Activated naive CD4-positive, alpha-beta T cell treated with anti-CD3 and anti-CD28 coated beads, Interleukin-2, amount 50 U/mL, for 24 hours (primary cell): ENCODE results near the gene THAP12.
"Not testable (repeated sequence)": the region's sequence is repeated elsewhere in the genome, so short reads cannot be mapped to it uniquely, and the experiment has no call there.

Experiments
- H3K27ac Mint-ChIP-seq: one replicate; pipeline ENCODE4 v1.8.0; 2021; ENCODE audit warnings: mild to moderate bottlenecking, mixed read lengths
- H3K27me3 Mint-ChIP-seq: one replicate; pipeline ENCODE4 v1.8.0; 2021; ENCODE audit warnings: mixed read lengths
- H3K36me3 Mint-ChIP-seq: one replicate; pipeline ENCODE4 v1.8.0; 2021; ENCODE audit warnings: mixed read lengths
- H3K4me1 Mint-ChIP-seq: one replicate; pipeline ENCODE4 v1.8.0; 2021; ENCODE audit warnings: mixed read lengths
- H3K4me3 Mint-ChIP-seq: one replicate; pipeline ENCODE4 v1.8.0; 2021; ENCODE audit warnings: mild to moderate bottlenecking, mixed read lengths
- H3K9me3 Mint-ChIP-seq: one replicate; pipeline ENCODE4 v1.8.0; 2021; ENCODE audit warnings: mixed read lengths

THAP12 gene

GRCh38 chr11:76380977-76381719 lies at the start of gene THAP12, which contains the start of gene GVQW3:
Gene THAP12, minus strand, starts transcription at chr11:76381132. Its CDS starts 296 bp downstream, at chr11:76380836.
Gene GVQW3, plus strand, starts transcription at chr11:76381323. Its CDS starts 506 bp downstream, at chr11:76381829.
- Mint-ChIP-seq H3K27me3 (no peaks in the 10 kb centered on the region), H3K9me3 (no peaks in the 10 kb centered on the region), H3K4me1 (peaks cover 67% of the 10 kb centered on the region), H3K36me3 (peaks cover 1% of the 10 kb centered on the region), H3K27ac (peak within 1 kb of the TSS; percentile 97), H3K4me3 (peak within 1 kb of the TSS; percentile 95)

DNA sequence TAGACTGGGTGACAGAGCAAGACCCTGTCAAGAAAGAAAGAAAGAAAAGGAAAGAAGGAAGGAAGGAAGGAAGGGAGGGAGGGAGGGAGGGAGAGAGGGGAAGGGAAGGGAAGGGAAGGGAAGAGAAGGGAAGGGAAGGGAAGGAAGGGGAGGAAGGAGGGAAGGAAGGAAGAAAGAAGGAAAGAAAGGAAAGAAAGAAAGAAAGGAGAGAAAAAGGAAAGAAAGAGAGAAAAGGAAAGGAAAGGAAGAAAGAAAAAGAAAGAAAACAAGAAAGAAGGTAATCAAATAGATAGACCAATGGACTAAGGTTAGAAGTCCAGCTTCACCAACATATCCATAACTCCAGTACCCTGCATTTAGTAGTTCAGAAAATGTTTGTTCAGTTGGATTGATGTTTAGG lies 45.7 kb upstream of the THAP12 start:
- Mint-ChIP-seq H3K36me3 (no peaks in the 10 kb centered on the region), H3K27me3 (peaks cover 2% of the 10 kb centered on the region), H3K4me1 (peaks cover 5% of the 10 kb centered on the region), H3K27ac (no peak overlapping the region), H3K9me3 (no peaks in the 10 kb centered on the region), H3K4me3 (no peak overlapping the region)

- peaks cover 5% of the 10 kb centered on the region for H3K4me1 Mint-ChIP-seq
- no peaks in the 10 kb centered on the region for H3K36me3 Mint-ChIP-seq
- no peak overlapping the region for H3K27ac Mint-ChIP-seq
- no peaks in the 10 kb centered on the region for H3K9me3 Mint-ChIP-seq
- peaks cover 2% of the 10 kb centered on the region for H3K27me3 Mint-ChIP-seq
- no peak overlapping the region for H3K4me3 Mint-ChIP-seq
These were observed 44.0 kb upstream of the THAP12 start for GRCh38 chr11:76424891-76425290.

GRCh38 chr11:76424379-76424778 lies 43.4 kb upstream of the THAP12 start:
- H3K36me3 Mint-ChIP-seq = no peaks in the 10 kb centered on the region
- H3K27ac Mint-ChIP-seq = no peak overlapping the region
- H3K4me3 Mint-ChIP-seq = no peak overlapping the region
- H3K4me1 Mint-ChIP-seq = peaks cover 5% of the 10 kb centered on the region
- no peaks in the 10 kb centered on the region for H3K9me3 Mint-ChIP-seq
- peaks cover 2% of the 10 kb centered on the region for H3K27me3 Mint-ChIP-seq

DNA sequence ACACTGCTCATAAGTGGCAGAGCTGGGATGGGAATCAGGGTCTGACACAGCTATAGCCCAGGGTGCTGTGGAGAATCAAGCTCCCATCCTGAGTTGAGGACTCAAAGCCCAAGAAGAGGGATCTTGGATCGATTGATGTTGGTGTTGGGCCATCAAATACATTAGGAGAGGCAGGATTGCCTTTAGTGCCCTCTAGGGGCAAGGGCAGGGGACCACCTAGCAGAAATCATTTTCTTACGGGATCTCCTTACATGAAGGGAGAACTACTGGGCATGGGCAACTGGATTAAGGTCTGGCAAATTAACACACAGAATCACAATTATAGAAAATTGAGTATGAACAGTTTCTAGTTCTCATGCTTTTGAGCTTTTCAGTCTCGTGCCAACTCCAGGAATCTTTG lies 39.0 kb upstream of the THAP12 start:
- no peak overlapping the region for H3K4me3 Mint-ChIP-seq
- no peaks in the 10 kb centered on the region for H3K9me3 Mint-ChIP-seq
- H3K27ac Mint-ChIP-seq = no peak overlapping the region
- no peaks in the 10 kb centered on the region for H3K36me3 Mint-ChIP-seq
- peaks cover 5% of the 10 kb centered on the region for H3K4me1 Mint-ChIP-seq
- H3K27me3 Mint-ChIP-seq = peaks cover 6% of the 10 kb centered on the region

DNA sequence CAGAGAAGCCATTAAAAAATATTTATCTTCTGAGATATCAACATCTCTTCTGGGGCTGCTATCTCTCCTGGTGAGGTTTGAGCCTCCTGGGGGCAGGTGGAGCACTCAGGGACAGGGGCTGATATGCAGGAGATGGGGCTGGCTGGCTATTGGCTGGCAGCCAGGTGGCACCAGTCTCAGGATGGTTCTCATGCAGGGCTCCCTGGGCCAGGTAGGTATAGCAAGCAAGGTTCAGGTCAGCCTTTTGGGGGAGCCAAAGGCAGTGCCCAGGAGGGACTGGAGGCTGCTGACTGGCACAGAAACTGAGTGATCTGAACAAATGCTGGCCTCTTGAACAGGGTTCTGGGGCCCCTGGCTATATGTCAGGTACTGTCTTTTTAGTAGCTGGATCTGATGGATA lies 34.1 kb upstream of the THAP12 start:
- H3K36me3 Mint-ChIP-seq = no peaks in the 10 kb centered on the region
- no peak overlapping the region for H3K27ac Mint-ChIP-seq
- no peak overlapping the region for H3K4me3 Mint-ChIP-seq
- H3K4me1 Mint-ChIP-seq = no peaks in the 10 kb centered on the region
- peaks cover 6% of the 10 kb centered on the region for H3K27me3 Mint-ChIP-seq
- H3K9me3 Mint-ChIP-seq = no peaks in the 10 kb centered on the region

- H3K4me1 Mint-ChIP-seq = no peaks in the 10 kb centered on the region
- no peak overlapping the region for H3K4me3 Mint-ChIP-seq
- H3K27me3 Mint-ChIP-seq = peaks cover 1% of the 10 kb centered on the region
- no peaks in the 10 kb centered on the region for H3K36me3 Mint-ChIP-seq
- H3K27ac Mint-ChIP-seq = no peak overlapping the region
- H3K9me3 Mint-ChIP-seq = no peaks in the 10 kb centered on the region
These were observed 30.0 kb upstream of the THAP12 start for GRCh38 chr11:76410851-76411357.

DNA sequence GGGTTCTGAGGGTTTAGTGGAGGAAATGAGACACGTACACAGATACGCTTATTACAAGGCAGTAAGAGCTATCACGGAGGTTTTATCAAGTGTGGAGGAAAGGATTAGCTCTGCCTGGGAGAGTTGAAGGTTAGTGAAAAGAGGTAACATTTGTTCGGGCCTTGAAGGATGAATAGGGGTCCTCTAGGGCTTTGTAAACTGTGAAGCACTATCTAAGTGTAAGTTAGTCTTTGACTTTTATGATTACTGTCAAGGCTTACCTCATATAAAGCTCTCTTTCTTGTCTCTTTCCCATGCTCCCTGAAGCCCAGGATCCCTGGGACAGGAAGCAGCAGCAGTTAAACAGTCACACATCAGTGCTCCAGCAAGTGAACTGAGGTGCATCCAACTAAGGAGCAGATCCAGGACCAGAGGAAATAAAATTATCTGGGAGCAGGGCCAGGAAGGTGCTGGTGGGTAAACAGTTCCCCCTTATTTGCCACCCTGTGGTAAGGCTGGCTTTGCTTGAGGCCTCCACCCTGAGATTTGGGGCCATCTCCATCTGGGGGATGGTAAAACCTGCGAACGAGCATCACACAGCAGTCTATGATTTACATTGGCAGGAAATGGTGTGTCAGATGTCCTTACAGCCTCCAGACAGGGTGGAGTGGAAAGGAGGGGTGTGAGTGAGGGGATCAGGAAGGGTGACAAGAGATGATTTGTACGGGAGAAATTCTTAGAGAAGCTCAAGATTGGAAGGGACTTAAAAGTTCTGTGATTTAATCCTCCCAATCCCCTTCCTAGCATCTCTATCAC lies 27.4 kb upstream of the THAP12 start:
- H3K36me3 Mint-ChIP-seq = no peaks in the 10 kb centered on the region
- H3K27ac Mint-ChIP-seq = no peak overlapping the region
- H3K27me3 Mint-ChIP-seq = no peaks in the 10 kb centered on the region
- H3K4me1 Mint-ChIP-seq = no peaks in the 10 kb centered on the region
- H3K9me3 Mint-ChIP-seq = no peaks in the 10 kb centered on the region
- H3K4me3 Mint-ChIP-seq = no peak overlapping the region

- Mint-ChIP-seq H3K4me1 (no peaks in the 10 kb centered on the region), H3K4me3 (no peak overlapping the region), H3K9me3 (no peaks in the 10 kb centered on the region), H3K27me3 (no peaks in the 10 kb centered on the region), H3K27ac (no peak overlapping the region), H3K36me3 (no peaks in the 10 kb centered on the region)
These were observed 25.4 kb upstream of the THAP12 start for GRCh38 chr11:76406359-76406758.

GRCh38 chr11:76401484-76401883 lies 20.6 kb upstream of the THAP12 start:
- H3K27ac Mint-ChIP-seq, H3K27me3 Mint-ChIP-seq, H3K9me3 Mint-ChIP-seq, H3K4me1 Mint-ChIP-seq, H3K36me3 Mint-ChIP-seq, H3K4me3 Mint-ChIP-seq: not testable (repeated sequence)

GRCh38 chr11:76400967-76401366 lies 20.0 kb upstream of the THAP12 start:
- Mint-ChIP-seq H3K36me3 (peaks cover 2% of the 10 kb centered on the region), H3K4me1 (no peaks in the 10 kb centered on the region), H3K27ac (no peak overlapping the region)

DNA sequence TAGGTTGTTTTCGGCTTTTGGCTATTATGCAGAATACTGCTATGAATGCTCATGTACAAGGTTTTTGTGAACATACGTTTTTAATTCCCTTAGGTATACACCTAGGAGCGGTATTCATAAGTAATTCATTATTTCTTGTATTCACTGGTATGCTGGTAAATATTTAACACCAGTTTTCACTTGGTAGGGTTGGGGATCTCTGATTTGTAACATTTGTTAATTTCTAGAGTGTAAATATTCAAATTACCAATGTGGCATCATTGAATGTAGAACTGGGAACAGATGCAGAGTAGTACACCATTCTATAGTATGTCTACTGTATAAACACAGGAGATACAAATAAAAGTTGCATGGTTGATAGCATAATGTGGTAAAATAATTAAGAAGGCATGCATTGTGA lies 16.5 kb upstream of the THAP12 start:
- H3K27me3 Mint-ChIP-seq = no peaks in the 10 kb centered on the region
- no peaks in the 10 kb centered on the region for H3K9me3 Mint-ChIP-seq
- H3K36me3 Mint-ChIP-seq = peaks cover 2% of the 10 kb centered on the region

More at GRCh38 chr11:76400967-76401366, 20.0 kb upstream of the THAP12 start:
- H3K4me3 Mint-ChIP-seq = no peak overlapping the region
- H3K27me3 Mint-ChIP-seq = no peaks in the 10 kb centered on the region
- no peaks in the 10 kb centered on the region for H3K9me3 Mint-ChIP-seq

GRCh38 chr11:76395296-76395695 lies 14.4 kb upstream of the THAP12 start:
- H3K9me3 Mint-ChIP-seq = no peaks in the 10 kb centered on the region
- H3K27ac Mint-ChIP-seq = no peak overlapping the region
- no peaks in the 10 kb centered on the region for H3K4me1 Mint-ChIP-seq
- no peaks in the 10 kb centered on the region for H3K27me3 Mint-ChIP-seq
- H3K36me3 Mint-ChIP-seq = no peaks in the 10 kb centered on the region
- H3K4me3 Mint-ChIP-seq = no peak overlapping the region

More for the DNA sequence above, 16.5 kb upstream of the THAP12 start:
- H3K4me3 Mint-ChIP-seq = no peak overlapping the region
- H3K4me1 Mint-ChIP-seq = no peaks in the 10 kb centered on the region
- H3K27ac Mint-ChIP-seq = no peak overlapping the region

DNA sequence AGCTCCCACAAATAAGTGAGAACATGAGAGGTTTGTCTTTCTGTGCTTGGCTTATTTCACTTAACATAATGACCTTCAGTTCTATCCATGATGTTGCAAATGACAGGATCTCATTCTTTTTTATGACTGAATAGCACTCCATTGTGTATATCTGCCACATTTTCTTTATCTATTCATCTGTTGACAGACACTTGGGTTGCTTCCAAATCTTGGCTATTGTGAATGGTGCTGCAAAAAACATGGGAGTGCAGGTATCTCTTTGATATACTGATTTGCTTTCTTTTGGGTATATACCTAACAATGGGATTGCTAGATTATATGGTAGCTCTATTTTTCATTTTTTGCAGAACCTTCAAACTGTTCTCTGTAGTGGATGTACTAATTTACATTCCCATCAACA lies 13.5 kb upstream of the THAP12 start:
- Mint-ChIP-seq H3K9me3 (no peaks in the 10 kb centered on the region), H3K27ac (no peak overlapping the region), H3K4me1 (no peaks in the 10 kb centered on the region), H3K27me3 (no peaks in the 10 kb centered on the region), H3K36me3 (no peaks in the 10 kb centered on the region), H3K4me3 (no peak overlapping the region)

GRCh38 chr11:76392870-76393269 lies 11.9 kb upstream of the THAP12 start:
- H3K27ac Mint-ChIP-seq = no peak overlapping the region
- H3K9me3 Mint-ChIP-seq = no peaks in the 10 kb centered on the region
- no peaks in the 10 kb centered on the region for H3K27me3 Mint-ChIP-seq
- no peaks in the 10 kb centered on the region for H3K4me1 Mint-ChIP-seq
- no peaks in the 10 kb centered on the region for H3K36me3 Mint-ChIP-seq
- no peak overlapping the region for H3K4me3 Mint-ChIP-seq
